ENCODE measurements around the gene ARHGEF18. TPM values are rescaled to one million over a fixed set of nuclear protein-coding genes. Genes with fewer than 3 reads are reported as not detected.
"Not testable (repeated sequence)": the region's sequence is repeated elsewhere in the genome, so short reads cannot be mapped to it uniquely, and the experiment has no call there.

Gene ARHGEF18
- total RNA-seq, 4 donors from 2014 or later: 32.0 to 162 (median 92.8) TPM

- no peaks in the 10 kb centered on the region for H3K27me3 ChIP-seq
- in situ Hi-C loops (cut with MboI; ENCODE audit: low pct_ligation_motif_present in 1 of 4, low pct_unique_long_range_greater_than_20kb in 1 of 4, low sequenced_read_pairs in 3 of 4) (no loop called here), intact Hi-C loops (cut with DNase I; ENCODE audit: low total_unique reads) (no loop called here)
- peak; percentile 37 for DNase-seq
- H3K4me3 ChIP-seq: no peak overlapping the region
- peaks cover 0 to 16% (median 8%) of the 10 kb centered on the region in 4 donors for H3K4me1 ChIP-seq
- H3K9me3 ChIP-seq: no peaks in the 10 kb centered on the region
- peak overlapping the region in 3 of 4 donors; percentile 5 to 38 (median 24) for H3K27ac ChIP-seq
- WGBS, 2 donors (ENCODE audit: low coverage in 1 of 2): 42 to 53% methylated on average over 6 to 7 of the region's 7 CpGs
- TF ChIP-seq POLR2A (IDR thresholded peaks at IDR 0.05): no peak
- TF ChIP-seq, protein P1, sequence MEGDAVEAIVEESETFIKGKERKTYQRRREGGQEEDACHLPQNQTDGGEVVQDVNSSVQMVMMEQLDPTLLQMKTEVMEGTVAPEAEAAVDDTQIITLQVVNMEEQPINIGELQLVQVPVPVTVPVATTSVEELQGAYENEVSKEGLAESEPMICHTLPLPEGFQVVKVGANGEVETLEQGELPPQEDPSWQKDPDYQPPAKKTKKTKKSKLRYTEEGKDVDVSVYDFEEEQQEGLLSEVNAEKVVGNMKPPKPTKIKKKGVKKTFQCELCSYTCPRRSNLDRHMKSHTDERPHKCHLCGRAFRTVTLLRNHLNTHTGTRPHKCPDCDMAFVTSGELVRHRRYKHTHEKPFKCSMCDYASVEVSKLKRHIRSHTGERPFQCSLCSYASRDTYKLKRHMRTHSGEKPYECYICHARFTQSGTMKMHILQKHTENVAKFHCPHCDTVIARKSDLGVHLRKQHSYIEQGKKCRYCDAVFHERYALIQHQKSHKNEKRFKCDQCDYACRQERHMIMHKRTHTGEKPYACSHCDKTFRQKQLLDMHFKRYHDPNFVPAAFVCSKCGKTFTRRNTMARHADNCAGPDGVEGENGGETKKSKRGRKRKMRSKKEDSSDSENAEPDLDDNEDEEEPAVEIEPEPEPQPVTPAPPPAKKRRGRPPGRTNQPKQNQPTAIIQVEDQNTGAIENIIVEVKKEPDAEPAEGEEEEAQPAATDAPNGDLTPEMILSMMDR (IDR thresholded peaks at IDR 0.05): no peak
- no peak for TF ChIP-seq EP300 (IDR thresholded peaks at IDR 0.05; ENCODE audit: low read depth)
- no peaks in the 10 kb centered on the region for H3K36me3 ChIP-seq
Observed at GRCh38 chr19:7307590-7308218, 41.0 kb upstream of the ARHGEF18 start.

DNA sequence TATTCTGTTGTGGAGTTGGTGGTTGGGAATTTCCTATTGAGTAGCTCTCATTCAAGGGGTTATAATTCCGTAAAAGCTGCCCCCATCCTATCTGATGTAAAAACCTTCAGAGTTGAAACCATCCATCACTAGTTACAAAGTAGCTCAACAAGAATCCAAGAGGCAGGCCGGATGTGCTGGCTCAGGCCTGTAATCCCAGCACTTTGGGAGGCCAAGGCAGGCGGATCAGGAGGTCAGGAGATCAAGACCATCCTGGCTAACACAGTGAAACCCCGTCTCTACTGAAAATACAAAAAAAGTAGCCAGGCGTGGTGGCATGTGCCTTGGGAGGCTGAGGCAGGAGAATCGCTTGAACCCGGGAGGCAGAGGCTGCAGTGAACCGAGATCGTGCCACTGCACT, 40.4 kb upstream of the ARHGEF18 start:
- H3K36me3 ChIP-seq; in situ Hi-C loops (cut with MboI; ENCODE audit: low pct_ligation_motif_present in 1 of 4, low pct_unique_long_range_greater_than_20kb in 1 of 4, low sequenced_read_pairs in 3 of 4); H3K27me3 ChIP-seq; DNase-seq; H3K4me3 ChIP-seq; H3K9me3 ChIP-seq; intact Hi-C loops (cut with DNase I; ENCODE audit: low total_unique reads): not testable (repeated sequence)
- peak overlapping the region in 2 of 4 donors; percentile 24 to 38 for H3K27ac ChIP-seq
- peaks cover 0 to 11% (median 8%) of the 10 kb centered on the region in 4 donors for H3K4me1 ChIP-seq
- 88% methylated on average over 9 of the region's 9 CpGs; no CpG with 5 or more reads in 1 of the 2 donors for WGBS, 2 donors (ENCODE audit: low coverage in 1 of 2)

GRCh38 chr19:7311911-7312310, 36.8 kb upstream of the ARHGEF18 start:
- DNase-seq: no peak
- Histone ChIP-seq H3K36me3 (no peaks in the 10 kb centered on the region), H3K4me3 (no peak overlapping the region), H3K27me3 (no peaks in the 10 kb centered on the region), H3K9me3 (no peaks in the 10 kb centered on the region), H3K4me1 (no peaks in the 10 kb centered on the region), H3K27ac (no peak overlapping the region)
- 95% methylated on average over 5 to 12 of the region's 12 CpGs for WGBS, 2 donors (ENCODE audit: low coverage in 1 of 2)
- in situ Hi-C loops (cut with MboI; ENCODE audit: low pct_ligation_motif_present in 1 of 4, low pct_unique_long_range_greater_than_20kb in 1 of 4, low sequenced_read_pairs in 3 of 4): no loop called here
- TF ChIP-seq, protein P1 (IDR thresholded peaks at IDR 0.05): no peak
- TF ChIP-seq POLR2AphosphoS5 (IDR thresholded peaks at IDR 0.05) (no peak), POLR2A (IDR thresholded peaks at IDR 0.05) (no peak), EP300 (IDR thresholded peaks at IDR 0.05; ENCODE audit: low read depth) (no peak)
- intact Hi-C loops (cut with DNase I; ENCODE audit: low total_unique reads): no loop called here

- no peak overlapping the region for H3K4me3 ChIP-seq
- no peaks in the 10 kb centered on the region for H3K27me3 ChIP-seq
- no peaks in the 10 kb centered on the region for H3K36me3 ChIP-seq
- TF ChIP-seq EP300 (IDR thresholded peaks at IDR 0.05; ENCODE audit: low read depth) (no peak), POLR2AphosphoS5 (IDR thresholded peaks at IDR 0.05) (no peak), POLR2A (IDR thresholded peaks at IDR 0.05) (no peak)
- TF ChIP-seq, protein P1 (IDR thresholded peaks at IDR 0.05): no peak
- WGBS, 2 donors (ENCODE audit: low coverage in 1 of 2): 78 to 81% methylated on average over 5 to 7 of the region's 7 CpGs
- no peaks in the 10 kb centered on the region for H3K4me1 ChIP-seq
- intact Hi-C loops (cut with DNase I; ENCODE audit: low total_unique reads): no loop called here
- no peak for DNase-seq
- no peak overlapping the region for H3K27ac ChIP-seq
- in situ Hi-C loops (cut with MboI; ENCODE audit: low pct_ligation_motif_present in 1 of 4, low pct_unique_long_range_greater_than_20kb in 1 of 4, low sequenced_read_pairs in 3 of 4): no loop called here
- no peaks in the 10 kb centered on the region for H3K9me3 ChIP-seq
Observed at GRCh38 chr19:7312816-7313215, 35.9 kb upstream of the ARHGEF18 start.

DNA sequence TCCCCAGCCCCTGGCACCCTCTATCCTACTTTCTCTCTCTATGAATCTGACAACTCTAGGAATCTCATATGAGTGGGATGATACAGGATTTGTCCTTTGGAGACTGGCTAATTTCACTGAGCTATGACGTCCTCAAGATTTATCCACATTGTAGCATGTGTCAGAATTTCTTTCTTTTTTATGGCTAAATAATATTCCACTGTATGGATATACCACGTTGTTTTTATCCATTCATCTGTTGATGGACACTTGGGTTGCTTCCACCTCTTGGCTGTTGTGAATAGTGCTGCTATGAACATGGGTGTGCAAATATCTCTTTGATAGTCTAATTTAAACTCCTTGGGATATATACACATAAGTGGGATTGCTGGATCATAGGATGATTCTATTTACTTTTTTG, 30.6 kb upstream of the ARHGEF18 start:
- in situ Hi-C loops (cut with MboI; ENCODE audit: low pct_ligation_motif_present in 1 of 4, low pct_unique_long_range_greater_than_20kb in 1 of 4, low sequenced_read_pairs in 3 of 4): no loop called here
- H3K4me3 ChIP-seq: no peak overlapping the region
- H3K36me3 ChIP-seq: no peaks in the 10 kb centered on the region
- TF ChIP-seq POLR2AphosphoS5 (IDR thresholded peaks at IDR 0.05) (no peak), EP300 (IDR thresholded peaks at IDR 0.05; ENCODE audit: low read depth) (no peak)
- TF ChIP-seq, protein P1 (IDR thresholded peaks at IDR 0.05): no peak
- WGBS, 2 donors (ENCODE audit: low coverage in 1 of 2): 35 to 41% methylated on average over 2 of the region's 2 CpGs
- no peak for DNase-seq
- no peaks in the 10 kb centered on the region for H3K4me1 ChIP-seq
- intact Hi-C loops (cut with DNase I; ENCODE audit: low total_unique reads): loop anchor here (5.0 kb wide), 1 partner anchor 704 kb away; no protein-coding TSS in a partner anchor
- peaks cover 0 to 4% of the 10 kb centered on the region in 2 donors for H3K9me3 ChIP-seq
- H3K27ac ChIP-seq: no peak overlapping the region
- H3K27me3 ChIP-seq: no peaks in the 10 kb centered on the region

Data from transverse colon (tissue), 4 donors.